Vagina (tissue), 2 donors: ENCODE data around the gene EVX2. TPM values are rescaled to one million over a fixed set of nuclear protein-coding genes. Genes with fewer than 3 reads are reported as not detected.
A peak's percentile ranks its signal among the peaks of the same experiment; 100 is the strongest.

Experiments
- DNase-seq, 2 donors: peaks; one replicate each; pipeline ENCODE4 v3.0.0-alpha.2; 2017; ENCODE audit errors: extremely low spot score in 2 of 2
- H3K27ac ChIP-seq: fragments of 200-600 bp; sonication (generic); one replicate; pipeline ENCODE4 v1.5.1; 2019
- H3K27me3 ChIP-seq: fragments of 200-600 bp; sonication (generic); one replicate; pipeline ENCODE4 v1.5.1; 2019
- H3K36me3 ChIP-seq, 2 donors: fragments of 200-600 bp; sonication (generic); one replicate each; pipeline ENCODE4 v1.5.1; 2017 to 2019
- H3K4me1 ChIP-seq: fragments of 200-600 bp; sonication (generic); one replicate; pipeline ENCODE4 v1.5.1; 2019
- H3K4me3 ChIP-seq, 2 donors: fragments of 200-600 bp; sonication (generic); 1 replicate in 1 of 2; 2 replicates in 1 of 2; pipeline ENCODE4 v1.5.1; 2016 to 2019
- H3K9me3 ChIP-seq: fragments of 200-600 bp; sonication (generic); one replicate; pipeline ENCODE4 v1.5.1; 2019
- CTCF ChIP-seq, 3 experiments: fragments of 450-650 bp in 2 of 3; fragments of 200-600 bp in 1 of 3; sonication (generic) in 1 of 3; IDR thresholded peaks; one replicate each; pipeline ENCODE4 v1.5.1; 2017 to 2019; ENCODE audit warnings: antibody characterized with exemption in 3 of 3, mild to moderate bottlenecking in 2 of 3, moderate library complexity in 2 of 3
- POLR2A ChIP-seq, 2 donors: fragments of 450-650 bp; IDR thresholded peaks; one replicate each; pipeline ENCODE4 v1.6.1; 2017; ENCODE audit warnings: antibody characterized with exemption in 2 of 2, mild to moderate bottlenecking in 2 of 2, moderate library complexity in 2 of 2
- POLR2AphosphoS5 ChIP-seq, 2 donors: sonication (generic); formaldehyde crosslinking; IDR thresholded peaks; one replicate each; pipeline ENCODE4 v1.9.0; 2017; ENCODE audit warnings: antibody characterized with exemption in 2 of 2, mild to moderate bottlenecking in 2 of 2, low read depth in 1 of 2; ENCODE audit not compliant: insufficient read depth in 1 of 2
- intact Hi-C: fragments of 100-400 bp; cut with DNase I; formaldehyde crosslinking; loops from one replicate; pipeline ENCODE4 v1.15.1; 2023
- total RNA-seq: library from RNA; depleted of rRNA; stranded (reverse); fragments of >200 nt; gene quantifications from one replicate; pipeline ENCODE4 v1.2.3, GENCODE V29; 2016

Gene EVX2
- total RNA-seq, 1 donor from 2014 or later, result 0.98 TPM

DNA sequence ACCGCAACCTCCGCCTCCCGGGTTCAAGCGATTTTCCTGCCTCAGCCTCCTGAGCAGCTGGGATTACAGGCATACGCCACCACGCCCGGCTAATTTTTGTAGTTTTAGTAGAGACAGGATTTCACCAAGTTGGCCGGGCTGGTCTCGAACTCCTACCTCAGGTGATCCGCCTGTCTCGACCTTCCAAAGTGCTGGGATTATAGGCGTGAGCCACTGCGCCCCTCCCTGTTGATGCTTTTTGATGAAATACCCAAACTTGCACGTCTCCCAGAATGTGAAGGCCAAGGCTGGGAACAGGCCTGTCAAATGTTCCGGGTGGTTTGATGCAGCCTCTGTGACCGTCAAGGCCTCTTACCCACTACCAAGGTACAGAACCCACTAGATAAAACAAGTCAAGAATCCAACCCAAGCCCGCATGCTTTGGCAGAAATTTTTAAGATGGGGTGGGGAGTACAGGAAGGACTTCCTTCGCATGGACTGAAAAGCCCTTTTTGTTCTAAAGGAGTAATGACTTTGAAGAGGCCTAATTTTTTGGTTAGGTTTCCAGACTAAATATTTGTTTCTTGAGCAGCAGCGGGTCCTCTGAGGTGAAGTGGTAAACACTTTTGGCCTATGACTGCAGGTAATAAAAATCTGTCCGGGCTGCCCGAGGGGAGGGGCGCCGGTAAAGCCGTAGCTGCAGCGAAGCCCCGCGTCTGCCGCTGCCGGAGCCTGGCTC is 3.7 kb upstream of the EVX2 start:
- Histone ChIP-seq H3K4me1 (peaks cover 55% of the 10 kb centered on the region), H3K27ac (peak overlapping the region; percentile 91), H3K36me3 (no peaks in the 10 kb centered on the region), H3K27me3 (no peaks in the 10 kb centered on the region), H3K9me3 (no peaks in the 10 kb centered on the region), H3K4me3 (peak overlapping the region; percentile 46 to 48)
- TF ChIP-seq CTCF (IDR thresholded peaks at IDR 0.05) (no peak), POLR2AphosphoS5 (IDR thresholded peaks at IDR 0.05; ENCODE audit: insufficient read depth in 1 of 2, low read depth in 1 of 2) (no peak), POLR2A (IDR thresholded peaks at IDR 0.05) (no peak)
- DNase-seq, result no peak
- intact Hi-C loops, result loop anchor here (5.0 to 10.0 kb wide), 2 partner anchors 400 to 1753 kb away; partner anchors contain the start of gene SP9

- H3K4me3 ChIP-seq, result peak overlapping the region; percentile 49 to 52
- no peaks in the 10 kb centered on the region for H3K9me3 ChIP-seq
- H3K27ac ChIP-seq, result peak overlapping the region; percentile 93
- H3K36me3 ChIP-seq, result no peaks in the 10 kb centered on the region
- DNase-seq, result no peak
- peaks cover 2% of the 10 kb centered on the region for H3K27me3 ChIP-seq
- intact Hi-C loops, result loop anchor here (5.0 to 10.0 kb wide), 2 partner anchors 399 to 1751 kb away; partner anchors contain the start of gene SP9
- no peak for TF ChIP-seq POLR2A (IDR thresholded peaks at IDR 0.05)
- peak in 2 of 3 experiments; percentile 28 to 45 for TF ChIP-seq CTCF (IDR thresholded peaks at IDR 0.05)
- peak in 1 of 2 donors; percentile 60 for TF ChIP-seq POLR2AphosphoS5 (IDR thresholded peaks at IDR 0.05; ENCODE audit: insufficient read depth in 1 of 2, low read depth in 1 of 2)
- H3K4me1 ChIP-seq, result peaks cover 57% of the 10 kb centered on the region
These were observed 2.4 kb upstream of the EVX2 start for GRCh38 chr2:176085861-176086771.

DNA sequence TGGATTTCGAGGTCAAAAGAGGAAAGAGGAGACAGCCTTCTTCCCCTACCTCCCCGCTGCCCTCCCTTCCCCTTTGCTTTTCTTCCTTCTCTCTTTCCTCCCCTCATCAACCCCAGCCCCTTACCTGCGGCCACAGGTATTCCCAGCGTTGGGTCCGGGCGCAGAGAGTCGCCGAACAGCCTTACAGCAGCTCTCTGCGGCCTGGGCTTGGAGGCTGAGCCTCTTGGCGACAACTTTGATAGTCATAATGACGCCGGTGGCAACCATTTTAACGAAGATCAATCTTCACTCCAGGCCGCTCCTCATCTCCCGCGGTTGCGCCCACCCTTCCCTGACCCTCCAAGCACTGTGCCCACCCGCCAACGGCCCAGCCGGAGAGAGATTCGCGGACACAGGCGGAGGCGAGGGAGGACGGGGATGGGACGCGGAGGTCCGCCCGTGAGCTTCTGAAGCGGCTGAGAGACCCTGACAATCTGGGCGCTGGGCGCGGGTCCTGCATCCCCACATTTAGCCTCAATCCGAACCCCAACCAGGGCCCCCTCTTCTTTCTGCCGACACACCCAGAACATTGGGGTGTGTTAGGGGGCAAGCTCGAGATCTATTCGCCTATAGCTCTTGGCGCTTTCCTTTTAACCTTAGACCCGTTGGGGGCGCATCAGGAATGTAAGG is 1.5 kb upstream of the EVX2 start:
- H3K9me3 ChIP-seq, result no peaks in the 10 kb centered on the region
- H3K27ac ChIP-seq, result peak overlapping the region; percentile 93
- intact Hi-C loops, result loop anchor here (5.0 to 10.0 kb wide), 2 partner anchors 398 to 1750 kb away; partner anchors contain the start of gene SP9
- peaks cover 57% of the 10 kb centered on the region for H3K4me1 ChIP-seq
- H3K27me3 ChIP-seq, result peaks cover 9% of the 10 kb centered on the region
- peak overlapping the region; percentile 49 to 52 for H3K4me3 ChIP-seq
- no peak for DNase-seq
- H3K36me3 ChIP-seq, result no peaks in the 10 kb centered on the region
- TF ChIP-seq POLR2AphosphoS5 (IDR thresholded peaks at IDR 0.05; ENCODE audit: insufficient read depth in 1 of 2, low read depth in 1 of 2) (no peak), POLR2A (IDR thresholded peaks at IDR 0.05) (no peak), CTCF (IDR thresholded peaks at IDR 0.05) (no peak)

DNA sequence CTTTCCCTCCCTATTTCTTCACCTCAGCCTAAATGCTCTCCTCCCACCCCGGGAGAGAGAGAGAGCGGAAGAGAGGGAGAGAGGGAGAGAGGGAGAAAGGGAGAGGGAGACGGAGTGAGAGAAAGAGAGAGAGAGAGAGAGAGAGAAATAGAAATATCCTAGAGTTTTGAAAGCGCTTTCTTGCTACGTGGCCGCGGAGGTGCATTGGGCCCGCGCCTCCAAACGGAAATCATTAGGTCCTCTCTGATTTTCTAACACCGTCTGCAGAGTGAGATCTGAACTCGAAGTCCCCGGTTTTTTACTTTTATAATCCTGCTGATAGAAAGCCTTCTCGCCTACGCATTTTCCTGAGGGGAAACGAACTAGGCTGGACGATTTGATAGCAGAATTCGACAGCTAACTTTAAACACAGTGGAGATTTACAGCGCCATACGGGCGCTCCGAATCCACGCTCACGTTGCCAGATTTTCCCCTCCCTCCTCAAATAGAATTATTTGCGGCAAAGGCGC is 903 bp upstream of the EVX2 start:
- peak overlapping the region; percentile 93 for H3K27ac ChIP-seq
- H3K36me3 ChIP-seq, result no peaks in the 10 kb centered on the region
- TF ChIP-seq POLR2AphosphoS5 (IDR thresholded peaks at IDR 0.05; ENCODE audit: insufficient read depth in 1 of 2, low read depth in 1 of 2) (no peak), CTCF (IDR thresholded peaks at IDR 0.05) (peak in 1 of 3 experiments; percentile 37)
- H3K4me1 ChIP-seq, result peaks cover 60% of the 10 kb centered on the region
- H3K4me3 ChIP-seq, result peak overlapping the region; percentile 49 to 52
- peaks cover 9% of the 10 kb centered on the region for H3K27me3 ChIP-seq
- no peak for DNase-seq
- intact Hi-C loops, result loop anchor here (5.0 to 10.0 kb wide), 2 partner anchors 397 to 1750 kb away; partner anchors contain the start of gene SP9
- H3K9me3 ChIP-seq, result no peaks in the 10 kb centered on the region
